ENCODE measurements around the gene MYH11. TPM values are rescaled to one million over a fixed set of nuclear protein-coding genes. Genes with fewer than 3 reads are reported as not detected.

MYH11 gene
- total RNA-seq, 1 donor from 2014 or later: 0.07 TPM

DNA sequence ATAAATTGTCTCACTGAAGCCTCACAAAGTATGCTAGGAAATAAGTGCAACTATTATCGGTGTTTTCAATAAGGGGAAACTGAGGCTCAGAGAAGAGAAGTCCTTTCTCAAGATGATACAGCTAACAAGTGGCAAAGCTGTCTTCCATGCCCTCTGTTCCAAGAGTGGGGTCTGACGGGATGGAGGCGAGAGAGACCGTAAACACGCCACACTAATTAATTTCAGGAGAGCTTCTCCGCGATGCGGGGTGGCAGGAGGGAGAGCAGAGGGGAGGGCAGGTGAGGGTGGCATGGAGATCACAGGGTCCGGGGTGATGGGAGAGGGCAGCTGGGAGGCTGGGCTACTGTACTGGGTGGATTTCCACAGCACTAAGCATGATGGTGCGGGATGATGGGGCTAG, 80.3 kb downstream of the MYH11 start:
- H3K9me3 ChIP-seq (ENCODE audit: low read depth): no peaks in the 10 kb centered on the region
- Mint-ChIP-seq H3K4me1 (peaks cover 5% of the 10 kb centered on the region), H3K27me3 (ENCODE audit: insufficient read depth, low read depth) (peaks cover 7% of the 10 kb centered on the region), H3K9me3 (no peaks in the 10 kb centered on the region), H3K4me3 (no peak overlapping the region), H3K36me3 (no peaks in the 10 kb centered on the region), H3K27ac (no peak overlapping the region)
- H3K36me3 ChIP-seq: no peaks in the 10 kb centered on the region
- no peak overlapping the region for H2AFZ ChIP-seq (replicated peaks)
- H3K27ac ChIP-seq: no peak overlapping the region
- no peaks in the 10 kb centered on the region for H3F3A ChIP-seq (ENCODE audit: low read depth)
- no peak overlapping the region for H3K4me3 ChIP-seq
- no peaks in the 10 kb centered on the region for H4K20me1 ChIP-seq (ENCODE audit: low read depth)
- no peak overlapping the region for H3K9ac ChIP-seq
- TF ChIP-seq EZH2 (IDR thresholded peaks at IDR 0.05) (no peak), EZH2phosphoT487 (IDR thresholded peaks at IDR 0.05) (no peak), CTCF (IDR thresholded peaks at IDR 0.05) (no peak)
- no peak overlapping the region for H3K4me2 ChIP-seq
- no peaks in the 10 kb centered on the region for H3K27me3 ChIP-seq
- H3K79me2 ChIP-seq (ENCODE audit: low read depth): no peaks in the 10 kb centered on the region
- H3K4me1 ChIP-seq: no peaks in the 10 kb centered on the region
- DNase-seq (ENCODE audit: low spot score): no peak

GRCh38 chr16:15775663-15776304, 81.0 kb downstream of the MYH11 start:
- Histone ChIP-seq H2AFZ (replicated peaks) (no peak overlapping the region), H3K36me3 (no peaks in the 10 kb centered on the region), H3K27me3 (no peaks in the 10 kb centered on the region), H3K4me3 (no peak overlapping the region), H3K9me3 (ENCODE audit: low read depth) (no peaks in the 10 kb centered on the region), H4K20me1 (ENCODE audit: low read depth) (no peaks in the 10 kb centered on the region), H3K4me2 (no peak overlapping the region), H3K4me1 (no peaks in the 10 kb centered on the region), H3K79me2 (ENCODE audit: low read depth) (no peaks in the 10 kb centered on the region), H3K9ac (no peak overlapping the region), H3K27ac (no peak overlapping the region), H3F3A (ENCODE audit: low read depth) (no peaks in the 10 kb centered on the region)
- Mint-ChIP-seq H3K9me3 (no peaks in the 10 kb centered on the region), H3K4me1 (peaks cover 5% of the 10 kb centered on the region), H3K4me3 (no peak overlapping the region), H3K36me3 (no peaks in the 10 kb centered on the region), H3K27ac (no peak overlapping the region), H3K27me3 (ENCODE audit: insufficient read depth, low read depth) (peaks cover 6% of the 10 kb centered on the region)
- TF ChIP-seq EZH2 (IDR thresholded peaks at IDR 0.05) (no peak), CTCF (IDR thresholded peaks at IDR 0.05) (no peak), EZH2phosphoT487 (IDR thresholded peaks at IDR 0.05) (no peak)
- DNase-seq (ENCODE audit: low spot score): no peak

- no peaks in the 10 kb centered on the region for H3K36me3 Mint-ChIP-seq
- Histone ChIP-seq H3K4me1 (no peaks in the 10 kb centered on the region), H3K4me3 (no peak overlapping the region), H3K9ac (no peak overlapping the region), H3K4me2 (no peak overlapping the region), H4K20me1 (ENCODE audit: low read depth) (no peaks in the 10 kb centered on the region), H3K36me3 (no peaks in the 10 kb centered on the region), H2AFZ (replicated peaks) (no peak overlapping the region), H3K9me3 (ENCODE audit: low read depth) (no peaks in the 10 kb centered on the region), H3F3A (ENCODE audit: low read depth) (no peaks in the 10 kb centered on the region), H3K27ac (no peak overlapping the region), H3K27me3 (no peaks in the 10 kb centered on the region), H3K79me2 (ENCODE audit: low read depth) (no peaks in the 10 kb centered on the region)
- no peak for DNase-seq (ENCODE audit: low spot score)
- H3K4me3 Mint-ChIP-seq: no peak overlapping the region
- no peaks in the 10 kb centered on the region for H3K9me3 Mint-ChIP-seq
- no peak overlapping the region for H3K27ac Mint-ChIP-seq
- H3K4me1 Mint-ChIP-seq: peaks cover 5% of the 10 kb centered on the region
- TF ChIP-seq CTCF (IDR thresholded peaks at IDR 0.05) (no peak), EZH2 (IDR thresholded peaks at IDR 0.05) (no peak)
- H3K27me3 Mint-ChIP-seq (ENCODE audit: insufficient read depth, low read depth): peaks cover 4% of the 10 kb centered on the region
These were observed 81.6 kb downstream of the MYH11 start for GRCh38 chr16:15775209-15775608.

Data from neural progenitor cell (in vitro differentiated cells).